SK-N-SH (cell line): ENCODE results near the gene SOBP.

ENCODE experiments used
- CTCF ChIP-seq: fragments of 200-600 bp; sonication (generic); IDR thresholded peaks from 2 replicates; pipeline ENCODE4 v1.6.1; 2017; ENCODE audit warnings: antibody characterized with exemption, mild to moderate bottlenecking, moderate library complexity
- EP300 ChIP-seq, 2 experiments: IDR thresholded peaks; 2 replicates each; pipeline versions ENCODE4 v1.4.0 to v1.6.1; 2012; ENCODE audit warnings: borderline replicate concordance in 1 of 2, low read depth in 1 of 2, low read length in 1 of 2
- MXI1 ChIP-seq: IDR thresholded peaks from 2 replicates; pipeline ENCODE4 v1.6.1; 2012; ENCODE audit warnings: mild to moderate bottlenecking, low read depth, low read length, improper control_type of control experiment
- POLR2AphosphoS5 ChIP-seq: IDR thresholded peaks from 2 replicates; pipeline ENCODE4 v1.6.1; 2012; ENCODE audit warnings: low read depth, low read length
- RAD21 ChIP-seq: IDR thresholded peaks from 2 replicates; pipeline ENCODE4 v1.6.1; 2012; ENCODE audit warnings: mild to moderate bottlenecking, low read length
- RXRA ChIP-seq: IDR thresholded peaks from 2 replicates; pipeline ENCODE4 v1.4.0; 2012; ENCODE audit warnings: low read depth, mild to moderate bottlenecking, borderline replicate concordance
- TF ChIP-seq, protein P1 (sequence below): IDR thresholded peaks from 2 replicates; pipeline ENCODE4 v1.6.1; 2012; ENCODE audit warnings: mild to moderate bottlenecking, low read depth, low read length, moderate library complexity

GRCh38 chr6:107634324-107635056, 144.6 kb downstream of the SOBP start:
- TF ChIP-seq CTCF (no peak), RXRA (no peak), POLR2AphosphoS5 (no peak), RAD21 (no peak), EP300 (IDR thresholded peaks at IDR 0.05; ENCODE audit: borderline replicate concordance in 1 of 2, low read depth in 1 of 2, low read length in 1 of 2) (no peak), MXI1 (no peak)
- TF ChIP-seq, protein P1, sequence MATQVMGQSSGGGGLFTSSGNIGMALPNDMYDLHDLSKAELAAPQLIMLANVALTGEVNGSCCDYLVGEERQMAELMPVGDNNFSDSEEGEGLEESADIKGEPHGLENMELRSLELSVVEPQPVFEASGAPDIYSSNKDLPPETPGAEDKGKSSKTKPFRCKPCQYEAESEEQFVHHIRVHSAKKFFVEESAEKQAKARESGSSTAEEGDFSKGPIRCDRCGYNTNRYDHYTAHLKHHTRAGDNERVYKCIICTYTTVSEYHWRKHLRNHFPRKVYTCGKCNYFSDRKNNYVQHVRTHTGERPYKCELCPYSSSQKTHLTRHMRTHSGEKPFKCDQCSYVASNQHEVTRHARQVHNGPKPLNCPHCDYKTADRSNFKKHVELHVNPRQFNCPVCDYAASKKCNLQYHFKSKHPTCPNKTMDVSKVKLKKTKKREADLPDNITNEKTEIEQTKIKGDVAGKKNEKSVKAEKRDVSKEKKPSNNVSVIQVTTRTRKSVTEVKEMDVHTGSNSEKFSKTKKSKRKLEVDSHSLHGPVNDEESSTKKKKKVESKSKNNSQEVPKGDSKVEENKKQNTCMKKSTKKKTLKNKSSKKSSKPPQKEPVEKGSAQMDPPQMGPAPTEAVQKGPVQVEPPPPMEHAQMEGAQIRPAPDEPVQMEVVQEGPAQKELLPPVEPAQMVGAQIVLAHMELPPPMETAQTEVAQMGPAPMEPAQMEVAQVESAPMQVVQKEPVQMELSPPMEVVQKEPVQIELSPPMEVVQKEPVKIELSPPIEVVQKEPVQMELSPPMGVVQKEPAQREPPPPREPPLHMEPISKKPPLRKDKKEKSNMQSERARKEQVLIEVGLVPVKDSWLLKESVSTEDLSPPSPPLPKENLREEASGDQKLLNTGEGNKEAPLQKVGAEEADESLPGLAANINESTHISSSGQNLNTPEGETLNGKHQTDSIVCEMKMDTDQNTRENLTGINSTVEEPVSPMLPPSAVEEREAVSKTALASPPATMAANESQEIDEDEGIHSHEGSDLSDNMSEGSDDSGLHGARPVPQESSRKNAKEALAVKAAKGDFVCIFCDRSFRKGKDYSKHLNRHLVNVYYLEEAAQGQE = no peak
